GM12873 (cell line): ENCODE data around the gene CYP1A1.

Experiments used
- CTCF ChIP-seq: IDR thresholded peaks from 2 replicates; pipeline ENCODE4 v1.5.1; 2012; ENCODE audit warnings: low read depth, mild to moderate bottlenecking, moderate library complexity, low read length, control low read depth; ENCODE audit not compliant: insufficient read depth; ENCODE audit errors: missing control alignments

The CYP1A1 gene

DNA sequence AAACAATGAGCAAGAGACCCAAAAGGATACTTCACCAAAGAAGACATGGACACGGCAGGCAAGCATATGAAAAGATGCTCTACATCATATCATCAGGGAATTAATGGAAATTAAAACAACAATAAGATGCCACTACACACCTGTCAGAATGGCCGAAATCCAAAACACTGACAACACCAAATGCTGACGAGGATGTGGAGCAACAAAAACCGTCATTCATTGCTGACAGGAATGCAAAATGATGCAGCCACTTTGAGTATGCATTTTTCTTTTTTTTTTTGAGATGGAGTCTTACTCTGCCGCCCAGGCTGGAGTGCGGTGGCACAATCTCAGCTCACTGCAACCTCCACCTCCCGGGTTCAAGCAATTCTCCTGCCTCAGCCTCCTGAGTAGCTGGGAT lies 48.5 kb downstream of the CYP1A1 start:
- TF ChIP-seq CTCF = no peak

GRCh38 chr15:74674161-74674560 lies 51.2 kb downstream of the CYP1A1 start:
- no peak for TF ChIP-seq CTCF

- no peak for TF ChIP-seq CTCF
Measured at GRCh38 chr15:74669627-74670026, 55.7 kb downstream of the CYP1A1 start.
